HG02852 (cell line): ENCODE results near the gene SLC10A2.
"Not testable (repeated sequence)": the region's sequence is repeated elsewhere in the genome, so short reads cannot be mapped to it uniquely, and the experiment has no call there.

Source experiments
- ATAC-seq: cut with Tn5 transposase; IDR thresholded peaks from one replicate; pipeline ENCODE4 v1.9.1; 2021; ENCODE audit warnings: mild to moderate bottlenecking, moderate library complexity; ENCODE audit not compliant: unreplicated experiment

Gene SLC10A2

GRCh38 chr13:103066079-103066780 lies at the start of gene SLC10A2:
TSS of gene SLC10A2 (minus strand) at chr13:103066417. CDS start at chr13:103066249, 168 bp downstream.
- no peak for ATAC-seq

- ATAC-seq, result no peak
Observed at GRCh38 chr13:103107580-103107979, 41.4 kb upstream of the SLC10A2 start.

GRCh38 chr13:103104340-103104739 lies 38.1 kb upstream of the SLC10A2 start:
- ATAC-seq, result no peak

GRCh38 chr13:103103456-103103855 lies 37.2 kb upstream of the SLC10A2 start:
- ATAC-seq, result not testable (repeated sequence)

- ATAC-seq, result no peak
Observed at GRCh38 chr13:103102482-103102881, 36.3 kb upstream of the SLC10A2 start.

- ATAC-seq, result no peak
Observed at GRCh38 chr13:103101901-103102300, 35.7 kb upstream of the SLC10A2 start.

GRCh38 chr13:103101500-103101899 lies 35.3 kb upstream of the SLC10A2 start:
- no peak for ATAC-seq

GRCh38 chr13:103100830-103101229 lies 34.6 kb upstream of the SLC10A2 start:
- no peak for ATAC-seq

- ATAC-seq, result no peak
Observed at GRCh38 chr13:103099722-103100293, 33.6 kb upstream of the SLC10A2 start.

- no peak for ATAC-seq
Observed at GRCh38 chr13:103098535-103098934, 32.3 kb upstream of the SLC10A2 start.

- ATAC-seq, result no peak
Observed at GRCh38 chr13:103097366-103097928, 31.2 kb upstream of the SLC10A2 start.

GRCh38 chr13:103093649-103094048 lies 27.4 kb upstream of the SLC10A2 start:
- ATAC-seq, result not testable (repeated sequence)

- no peak for ATAC-seq
Observed at GRCh38 chr13:103087275-103087674, 21.1 kb upstream of the SLC10A2 start.

GRCh38 chr13:103081435-103081834 lies 15.2 kb upstream of the SLC10A2 start:
- no peak for ATAC-seq

GRCh38 chr13:103078158-103078557 lies 11.9 kb upstream of the SLC10A2 start:
- ATAC-seq, result peak; percentile 98

GRCh38 chr13:103068836-103069235 lies 2.6 kb upstream of the SLC10A2 start:
- no peak for ATAC-seq

- ATAC-seq, result peak; percentile 76
Observed at GRCh38 chr13:103067751-103068555, 1.7 kb upstream of the SLC10A2 start.

GRCh38 chr13:103066781-103067345 lies 646 bp upstream of the SLC10A2 start:
- no peak for ATAC-seq

GRCh38 chr13:103063376-103063775 lies 2.8 kb downstream of the SLC10A2 start:
- ATAC-seq, result no peak

- ATAC-seq, result no peak
Observed at GRCh38 chr13:103062079-103062478, 4.1 kb downstream of the SLC10A2 start.

GRCh38 chr13:103056008-103056407 lies 10.2 kb downstream of the SLC10A2 start:
- ATAC-seq, result no peak
